ENCODE results near the gene LINS1.

Gene LINS1

GRCh38 chr15:100573526-100573925, 28.5 kb downstream of the LINS1 start:
- DNase-seq (ENCODE audit: extremely low read depth, low read depth) = no peak
- no peak for TF ChIP-seq CTCF (IDR thresholded peaks at IDR 0.05; ENCODE audit: low read depth, low read length, missing control alignments)
- H3K4me3 ChIP-seq (replicated peaks; ENCODE audit: low read depth, low read length) = no peak overlapping the region

- H3K4me3 ChIP-seq (replicated peaks; ENCODE audit: low read depth, low read length) = no peak overlapping the region
- DNase-seq (ENCODE audit: extremely low read depth, low read depth) = no peak
- no peak for TF ChIP-seq CTCF (IDR thresholded peaks at IDR 0.05; ENCODE audit: low read depth, low read length, missing control alignments)
These were observed 29.5 kb downstream of the LINS1 start for GRCh38 chr15:100572362-100572983.

- no peak for DNase-seq (ENCODE audit: extremely low read depth, low read depth)
- H3K4me3 ChIP-seq (replicated peaks; ENCODE audit: low read depth, low read length) = no peak overlapping the region
- no peak for TF ChIP-seq CTCF (IDR thresholded peaks at IDR 0.05; ENCODE audit: low read depth, low read length, missing control alignments)
These were observed 30.3 kb downstream of the LINS1 start for GRCh38 chr15:100571592-100572167.

GRCh38 chr15:100570735-100571313, 31.2 kb downstream of the LINS1 start:
- no peak overlapping the region for H3K4me3 ChIP-seq (replicated peaks; ENCODE audit: low read depth, low read length)
- DNase-seq (ENCODE audit: extremely low read depth, low read depth) = no peak
- no peak for TF ChIP-seq CTCF (IDR thresholded peaks at IDR 0.05; ENCODE audit: low read depth, low read length, missing control alignments)

GRCh38 chr15:100570275-100570674, 31.7 kb downstream of the LINS1 start:
- DNase-seq (ENCODE audit: extremely low read depth, low read depth) = no peak
- H3K4me3 ChIP-seq (replicated peaks; ENCODE audit: low read depth, low read length) = no peak overlapping the region
- no peak for TF ChIP-seq CTCF (IDR thresholded peaks at IDR 0.05; ENCODE audit: low read depth, low read length, missing control alignments)

GRCh38 chr15:100569391-100569790, 32.6 kb downstream of the LINS1 start:
- no peak overlapping the region for H3K4me3 ChIP-seq (replicated peaks; ENCODE audit: low read depth, low read length)
- no peak for DNase-seq (ENCODE audit: extremely low read depth, low read depth)
- TF ChIP-seq CTCF (IDR thresholded peaks at IDR 0.05; ENCODE audit: low read depth, low read length, missing control alignments) = no peak

Data from HFF-Myc (cell line).